Measurements from ENCODE around the gene XRCC4. TPM values are rescaled to one million over a fixed set of nuclear protein-coding genes. Genes with fewer than 3 reads are reported as not detected.

The XRCC4 gene
- total RNA-seq (2021; ENCODE audit: unreplicated experiment) = 24.6 TPM
- 4.8 and 8.1 TPM in 2 replicates for polyA plus RNA-seq (2012)
- Bru-seq, nascent RNA = percentile 78 among the genes with signal in this experiment
- BruChase-seq, experiment 1, labeled RNA remaining after a 6-hour chase = percentile 50 among the genes with signal in this experiment
- percentile 53 among the genes with signal in this experiment for BruChase-seq, experiment 2, labeled RNA remaining after a 2-hour chase
- long read RNA-seq, transcript XRCC4-202 (8 exons, 1,579 nt) = major isoform, 10 of 30 reads
- long read RNA-seq, partial matches to known transcripts = 8 of 30 reads
- long read RNA-seq, other reads (novel, unspliced or antisense) = 11 of 30 reads

- intact Hi-C loops (cut with micrococcal nuclease) = loop anchor here (5.0 to 10.0 kb wide), 4 partner anchors 100 to 722 kb away; partner anchors contain the start of gene VCAN
- H2AFZ ChIP-seq (ENCODE audit: low read depth, low read length, poor library complexity, severe bottlenecking) = peak within 1 kb of the TSS; percentile 87
- ChIA-PET POLR2A (interaction anchor here (0.6 to 1.4 kb wide), 13 partner anchors 9 to 204 kb away, joined by 3 to 7 read pairs (median 3); no protein-coding TSS in a partner anchor), RAD21 (ENCODE audit: low non-redundant PET in 1 of 2, low total read pairs in 2 of 2, uncharacterized antibody in 2 of 2, unreplicated experiment in 2 of 2) (no interaction called here), CTCF (no interaction called here)
- H4K20me1 ChIP-seq (ENCODE audit: insufficient read depth) = no peaks in the 10 kb centered on the region
- H3K4me2 ChIP-seq (ENCODE audit: low read length) = peak within 1 kb of the TSS; percentile 92
- H3K9me2 ChIP-seq (ENCODE audit: insufficient read depth) = no peaks in the 10 kb centered on the region
- H3K36me3 ChIP-seq (ENCODE audit: control insufficient read depth in 1 of 2, insufficient read depth in 2 of 2, low read length in 2 of 2) = 0 out of 4 replicates have a peak, but pooled peaks cover 0 to 3% of the 10 kb centered on the region in 2 experiments
- H3K79me2 ChIP-seq (ENCODE audit: insufficient read depth, low read length) = peaks cover 94% of the 10 kb centered on the region
- H3K4me1 ChIP-seq (ENCODE audit: control insufficient read depth in 1 of 2, insufficient read depth in 2 of 2, low read length in 2 of 2) = peaks cover 9 to 18% of the 10 kb centered on the region in 2 experiments; a peak in 3 of 4 replicates
- H3K9ac ChIP-seq (ENCODE audit: low read length) = peak within 1 kb of the TSS; percentile 92
- H3K4me3 ChIP-seq (replicated peaks in 1 of 2; ENCODE audit: low read depth in 1 of 2, low read length in 2 of 2) = peak within 1 kb of the TSS; percentile 86 to 93
- peak; percentile 99 for ATAC-seq
- peak; percentile 98 for DNase-seq (ENCODE audit: low read depth, low spot score)
- no peaks in the 10 kb centered on the region for H3K27me3 ChIP-seq (ENCODE audit: insufficient read depth, low read length)
- peak within 1 kb of the TSS; percentile 64 for H3K27ac ChIP-seq (ENCODE audit: low read depth, low read length)
- BruUV-seq (replicated peaks) = TSS peak; percentile 71
- no peaks in the 10 kb centered on the region for H3K9me3 ChIP-seq (ENCODE audit: control insufficient read depth in 1 of 2, insufficient read depth in 1 of 2, low read depth in 1 of 2, low read length in 2 of 2)
- TF ChIP-seq EGR1 (IDR thresholded peaks at IDR 0.05; ENCODE audit: low read depth) (no peak), ATF3 (IDR thresholded peaks at IDR 0.05) (no peak), ELF1 (IDR thresholded peaks at IDR 0.05; ENCODE audit: borderline replicate concordance, low read depth) (peak; percentile 93), YY1 (IDR thresholded peaks at IDR 0.05; ENCODE audit: extremely low read depth, insufficient replicate concordance, low read depth, low read length) (no peak), CTCF (IDR thresholded peaks at IDR 0.05 in 2 of 3, conservative IDR thresholded peaks at IDR 0.05 in 1 of 3; ENCODE audit: borderline replicate concordance in 1 of 3, insufficient read depth in 1 of 3, low read depth in 2 of 3, low read length in 2 of 3) (no peak), FOSL1 (IDR thresholded peaks at IDR 0.05; ENCODE audit: low read depth) (no peak), SP1 (IDR thresholded peaks at IDR 0.05; ENCODE audit: low read depth) (peak; percentile 87), MAX (IDR thresholded peaks at IDR 0.05) (peak; percentile 67), EZH2 (IDR thresholded peaks at IDR 0.05) (no peak), POLR2A (IDR thresholded peaks at IDR 0.05; ENCODE audit: borderline replicate concordance, extremely low read depth, insufficient read depth, insufficient read length) (peak; percentile 79), REST (IDR thresholded peaks at IDR 0.05; ENCODE audit: low read depth) (no peak), SRF (IDR thresholded peaks at IDR 0.05; ENCODE audit: low read depth) (no peak; the same call in 1 of the 2 replicates), SIN3A (IDR thresholded peaks at IDR 0.05; ENCODE audit: low read depth) (peak; percentile 60; the same call in 1 of the 2 replicates), POLR2AphosphoS5 (IDR thresholded peaks at IDR 0.05; ENCODE audit: low read depth, low read length) (peak; percentile 93), CEBPB (IDR thresholded peaks at IDR 0.05; ENCODE audit: low read depth) (no peak; the same call in 1 of the 2 replicates), JUND (IDR thresholded peaks at IDR 0.05) (no peak), ZNF274 (IDR thresholded peaks at IDR 0.05; ENCODE audit: low read depth, low read length) (no peak), RAD21 (IDR thresholded peaks at IDR 0.05; ENCODE audit: low read depth) (no peak), TCF7L2 (IDR thresholded peaks at IDR 0.05; ENCODE audit: borderline replicate concordance, extremely low read depth, insufficient read depth, insufficient read length) (peak; percentile 83), ZFX (IDR thresholded peaks at IDR 0.05) (peak; percentile 24; the same call in 1 of the 2 replicates)
Observed at GRCh38 chr5:83076742-83077661, at the start of gene XRCC4, which contains the start of gene TMEM167A. Gene XRCC4, plus strand, starts transcription at chr5:83077547. Its CDS starts 27,373 bp downstream, at chr5:83104920. Gene TMEM167A, minus strand, starts transcription at chr5:83077394. Its CDS starts 71 bp downstream, at chr5:83077323.
